Activated CD4-positive, alpha-beta T cell treated with anti-CD3 and anti-CD28 coated beads for 48 hours (primary cell): ENCODE measurements around the gene ACADVL.

Experiments used
- DNase-seq: peaks from one replicate; pipeline ENCODE4 v3.0.0-alpha.2; 2020

Gene ACADVL

GRCh38 chr17:7217113-7217987 lies 2.4 kb upstream of the ACADVL start:
- DNase-seq, result no peak

- DNase-seq, result no peak
Observed at GRCh38 chr17:7218166-7218565, 1.6 kb upstream of the ACADVL start.

DNA sequence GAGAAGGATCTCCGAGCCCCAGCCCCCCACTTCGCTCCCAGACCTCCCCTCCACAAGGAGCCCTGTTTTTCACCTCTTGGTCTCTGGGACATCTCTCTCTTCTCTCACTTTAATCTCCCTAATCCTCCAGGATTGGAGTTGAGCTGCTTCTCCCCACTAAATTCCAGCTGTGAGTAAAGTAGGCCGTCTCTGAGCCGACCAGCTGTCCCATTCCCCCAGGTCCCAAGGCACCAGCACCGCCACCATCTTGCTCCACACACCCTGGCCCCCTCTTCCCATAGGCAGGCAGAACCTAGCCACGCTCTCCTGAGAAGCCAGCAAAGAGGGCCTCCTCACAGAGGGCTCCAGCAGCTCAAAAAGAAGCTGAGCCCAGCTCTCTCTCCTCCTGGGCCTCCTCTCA lies 980 bp upstream of the ACADVL start:
- no peak for DNase-seq

GRCh38 chr17:7219229-7219811 lies 418 bp upstream of the ACADVL start:
- no peak for DNase-seq

DNA sequence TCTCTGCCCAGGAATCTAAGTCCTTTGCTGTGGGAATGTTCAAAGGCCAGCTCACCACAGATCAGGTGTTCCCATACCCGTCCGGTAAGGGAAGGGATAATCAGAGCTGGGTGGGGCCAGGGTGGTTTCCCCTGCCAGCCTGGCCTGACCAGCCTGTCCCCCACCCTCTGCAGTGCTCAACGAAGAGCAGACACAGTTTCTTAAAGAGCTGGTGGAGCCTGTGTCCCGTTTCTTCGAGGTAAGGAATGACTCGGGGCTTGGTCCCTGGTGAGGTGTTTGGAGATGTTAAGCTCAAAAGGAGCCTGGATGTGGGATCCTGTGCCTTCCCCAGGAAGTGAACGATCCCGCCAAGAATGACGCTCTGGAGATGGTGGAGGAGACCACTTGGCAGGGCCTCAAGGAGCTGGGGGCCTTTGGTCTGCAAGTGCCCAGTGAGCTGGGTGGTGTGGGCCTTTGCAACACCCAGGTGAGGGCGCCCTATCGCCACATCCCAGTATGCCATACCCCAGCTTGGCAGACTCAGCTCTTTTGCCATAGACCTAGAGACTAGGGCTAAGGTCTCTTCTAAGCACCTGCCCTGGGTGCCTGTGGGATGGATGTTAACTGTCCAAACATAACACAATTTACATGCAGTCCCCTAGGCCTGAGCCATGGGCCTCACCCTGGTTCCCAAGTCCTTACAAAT lies 997 bp downstream of the ACADVL start:
- DNase-seq, result peak; percentile 79

DNA sequence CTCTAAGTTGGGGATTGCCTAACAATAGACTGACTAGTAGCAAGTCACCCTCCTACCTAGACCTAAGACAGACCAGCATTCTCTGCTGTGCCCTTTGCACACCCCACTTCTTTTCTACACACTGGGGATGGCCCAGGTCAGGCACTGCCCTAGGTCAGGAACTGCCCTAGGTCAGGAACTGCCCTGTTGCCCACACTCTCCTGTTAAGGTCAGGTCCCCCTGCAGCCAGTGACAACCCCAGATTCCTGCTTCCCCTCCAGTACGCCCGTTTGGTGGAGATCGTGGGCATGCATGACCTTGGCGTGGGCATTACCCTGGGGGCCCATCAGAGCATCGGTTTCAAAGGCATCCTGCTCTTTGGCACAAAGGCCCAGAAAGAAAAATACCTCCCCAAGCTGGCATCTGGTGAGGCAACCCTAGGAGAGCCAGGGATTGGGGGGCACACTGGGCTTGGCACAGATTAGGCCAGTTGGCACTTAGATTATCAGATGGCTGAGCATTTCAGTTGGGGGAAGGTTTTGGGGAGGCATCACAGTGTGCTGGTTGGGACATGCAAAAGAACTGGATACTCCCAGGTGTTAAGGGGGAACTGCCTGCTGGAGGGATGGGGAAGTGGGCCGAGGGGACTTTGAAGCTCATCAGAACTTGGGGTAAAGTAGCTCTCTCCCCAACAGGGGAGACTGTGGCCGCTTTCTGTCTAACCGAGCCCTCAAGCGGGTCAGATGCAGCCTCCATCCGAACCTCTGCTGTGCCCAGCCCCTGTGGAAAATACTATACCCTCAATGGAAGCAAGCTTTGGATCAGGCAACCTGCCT lies 1.7 kb downstream of the ACADVL start:
- DNase-seq, result no peak

DNA sequence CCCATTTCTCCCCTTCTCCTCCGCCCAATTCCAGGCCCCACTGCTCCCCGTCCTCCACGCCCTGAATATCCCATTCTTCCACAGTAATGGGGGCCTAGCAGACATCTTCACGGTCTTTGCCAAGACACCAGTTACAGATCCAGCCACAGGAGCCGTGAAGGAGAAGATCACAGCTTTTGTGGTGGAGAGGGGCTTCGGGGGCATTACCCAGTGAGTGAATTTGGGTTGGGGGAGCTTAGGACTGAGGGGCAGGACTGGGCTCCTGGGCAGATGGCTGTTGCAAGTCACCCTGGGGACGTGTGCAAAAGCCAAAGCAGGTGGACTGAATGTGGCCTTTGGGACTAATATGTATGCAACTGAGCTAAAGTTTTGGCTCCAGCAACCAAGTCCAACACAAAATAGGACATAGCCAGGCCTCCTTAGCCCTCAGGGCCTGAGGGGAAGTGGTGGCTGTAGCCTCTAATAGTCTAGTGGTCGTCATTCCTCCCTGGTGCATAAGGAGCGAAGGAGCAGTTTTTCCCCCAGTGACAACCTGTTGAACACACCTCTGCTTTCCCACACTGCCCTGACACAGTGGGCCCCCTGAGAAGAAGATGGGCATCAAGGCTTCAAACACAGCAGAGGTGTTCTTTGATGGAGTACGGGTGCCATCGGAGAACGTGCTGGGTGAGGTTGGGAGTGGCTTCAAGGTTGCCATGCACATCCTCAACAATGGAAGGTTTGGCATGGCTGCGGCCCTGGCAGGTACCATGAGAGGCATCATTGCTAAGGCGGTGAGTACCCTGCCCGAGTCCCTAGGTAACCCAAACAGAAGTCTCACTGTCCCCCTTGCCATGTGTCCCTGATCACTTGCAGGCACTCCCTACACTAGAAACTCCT lies 2.6 kb downstream of the ACADVL start:
- DNase-seq, result no peak

DNA sequence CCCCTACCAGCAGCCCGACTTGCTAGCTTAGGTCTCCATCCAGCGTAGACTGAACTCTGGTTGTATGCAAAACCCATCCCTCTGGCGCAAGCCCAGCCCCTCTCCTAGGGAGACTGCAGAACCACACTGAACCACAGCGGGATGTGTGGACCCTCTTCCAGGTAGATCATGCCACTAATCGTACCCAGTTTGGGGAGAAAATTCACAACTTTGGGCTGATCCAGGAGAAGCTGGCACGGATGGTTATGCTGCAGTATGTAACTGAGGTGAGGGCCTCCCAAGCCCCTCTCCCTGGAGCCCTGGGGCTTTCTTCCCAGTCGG lies 3.2 kb downstream of the ACADVL start:
- no peak for DNase-seq

GRCh38 chr17:7223375-7223774 lies 3.6 kb downstream of the ACADVL start:
- no peak for DNase-seq

DNA sequence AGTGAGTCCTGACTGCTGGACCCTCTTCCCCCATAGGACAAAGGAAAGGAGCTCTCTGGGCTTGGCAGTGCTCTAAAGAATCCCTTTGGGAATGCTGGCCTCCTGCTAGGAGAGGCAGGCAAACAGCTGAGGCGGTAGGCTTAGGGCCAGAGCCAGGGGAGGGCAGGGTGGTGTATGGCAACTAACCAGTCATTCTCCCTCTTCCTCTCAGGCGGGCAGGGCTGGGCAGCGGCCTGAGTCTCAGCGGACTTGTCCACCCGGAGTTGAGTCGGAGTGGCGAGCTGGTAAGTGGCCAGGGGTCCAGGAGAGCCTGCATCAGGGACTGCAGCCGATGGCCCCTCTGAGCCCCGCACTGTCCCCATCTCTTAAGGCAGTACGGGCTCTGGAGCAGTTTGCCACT lies 4.4 kb downstream of the ACADVL start:
- no peak for DNase-seq

DNA sequence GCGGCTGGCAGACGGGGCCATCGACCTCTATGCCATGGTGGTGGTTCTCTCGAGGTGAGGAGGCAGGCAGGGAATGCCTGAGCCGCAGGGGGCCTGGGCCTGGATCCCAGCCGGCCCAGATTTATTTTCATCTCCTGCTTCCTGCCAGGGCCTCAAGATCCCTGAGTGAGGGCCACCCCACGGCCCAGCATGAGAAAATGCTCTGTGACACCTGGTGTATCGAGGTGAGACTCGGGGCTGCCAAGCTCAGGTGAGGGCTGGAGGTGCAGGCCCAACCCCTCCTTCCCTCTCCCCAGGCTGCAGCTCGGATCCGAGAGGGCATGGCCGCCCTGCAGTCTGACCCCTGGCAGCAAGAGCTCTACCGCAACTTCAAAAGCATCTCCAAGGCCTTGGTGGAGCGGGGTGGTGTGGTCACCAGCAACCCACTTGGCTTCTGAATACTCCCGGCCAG lies 4.9 kb downstream of the ACADVL start:
- DNase-seq, result no peak

DNA sequence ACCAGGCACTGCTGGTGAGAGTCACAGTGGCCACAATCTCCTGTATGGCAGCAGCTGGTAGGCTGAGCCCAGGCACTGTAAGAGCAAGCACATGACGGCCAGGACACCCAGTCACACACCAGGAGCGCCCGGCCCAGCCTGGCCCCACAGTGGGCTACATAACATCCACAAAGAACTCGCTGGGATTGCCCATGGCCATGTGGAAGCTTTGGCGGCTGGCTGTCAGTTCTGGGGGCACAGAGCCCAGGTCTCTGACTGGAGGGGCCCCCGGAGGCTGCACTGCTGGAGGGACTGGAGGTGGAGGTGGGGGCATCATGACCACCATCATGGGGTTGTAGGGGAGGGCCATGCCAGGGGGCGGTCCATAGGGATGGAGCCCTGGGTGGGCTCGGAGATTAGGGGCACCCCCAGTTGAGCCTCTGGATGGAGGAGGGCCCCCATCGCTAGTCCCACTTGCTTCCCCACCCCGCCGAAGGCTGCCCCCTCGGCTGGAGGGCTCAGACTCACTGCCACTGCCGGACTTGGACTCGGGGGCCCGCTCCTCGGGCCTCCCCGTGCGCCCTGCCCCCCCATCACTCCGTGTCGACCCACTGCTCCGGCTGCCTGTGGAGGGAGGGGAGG lies 6.1 kb downstream of the ACADVL start:
- no peak for DNase-seq

DNA sequence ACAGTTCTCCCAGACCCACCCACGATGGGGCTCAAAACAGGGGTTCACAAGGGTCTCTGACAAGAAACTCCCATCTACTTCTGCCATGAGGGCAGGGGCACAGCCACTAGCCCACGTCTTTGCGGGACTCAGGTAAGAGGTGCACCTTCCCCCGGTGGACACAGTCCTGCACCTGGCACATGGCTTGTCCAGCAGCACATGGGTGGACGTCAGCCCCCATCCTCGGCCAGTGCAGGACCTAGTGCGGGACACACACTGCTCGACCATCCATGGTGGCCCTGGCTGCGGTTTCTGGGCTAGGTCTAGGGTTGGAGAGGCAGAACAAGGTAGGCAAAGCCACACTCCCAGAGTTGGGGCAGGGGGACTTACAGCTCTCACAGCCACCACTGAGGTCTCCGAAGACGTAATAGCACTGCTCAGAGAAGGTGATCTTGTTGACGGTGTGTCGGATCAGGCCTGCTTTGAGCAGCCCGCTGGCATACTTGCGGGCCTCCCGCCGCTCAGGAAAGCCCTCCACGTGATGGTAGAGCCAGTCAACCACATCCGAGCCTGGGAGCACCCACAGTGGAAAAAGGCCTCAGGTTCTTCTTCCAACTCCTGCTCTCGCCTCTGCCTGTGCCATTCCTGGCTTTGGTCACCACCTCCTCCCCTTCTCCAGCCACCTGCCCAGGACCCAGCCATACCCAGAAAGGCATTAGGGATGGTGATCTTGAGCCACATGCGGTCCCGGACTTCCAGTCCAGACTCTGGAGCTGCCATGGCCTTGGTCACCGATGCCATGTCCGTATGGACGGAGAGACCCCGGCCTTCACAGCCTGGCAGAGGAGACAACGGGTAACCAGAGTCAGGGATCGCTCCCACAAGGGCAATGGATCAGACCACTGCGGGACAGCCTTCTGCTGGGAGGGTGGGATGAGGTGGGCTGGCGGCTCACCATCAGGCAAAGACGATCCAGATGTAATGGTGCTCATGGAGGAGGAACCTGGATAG lies 7.3 kb downstream of the ACADVL start:
- DNase-seq, result no peak

DNA sequence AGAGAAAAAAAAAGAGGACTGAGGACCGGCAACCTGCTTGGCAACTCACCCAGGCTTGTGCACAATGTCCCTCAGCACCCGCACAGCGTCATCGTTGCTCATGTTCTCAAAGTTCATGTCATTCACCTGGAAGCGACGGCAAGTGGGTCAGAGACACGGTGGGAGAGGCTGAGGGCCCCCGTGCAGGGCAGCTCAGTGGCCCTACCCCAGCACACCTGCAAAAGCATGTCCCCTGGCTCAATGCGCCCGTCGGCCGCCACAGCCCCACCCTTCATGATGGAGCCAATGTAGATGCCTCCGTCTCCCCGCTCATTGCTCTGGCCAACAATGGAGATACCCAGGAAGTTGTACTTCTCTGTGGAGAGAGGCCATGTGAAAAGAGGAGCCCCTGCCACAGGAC lies 9.2 kb downstream of the ACADVL start:
- DNase-seq, result no peak

DNA sequence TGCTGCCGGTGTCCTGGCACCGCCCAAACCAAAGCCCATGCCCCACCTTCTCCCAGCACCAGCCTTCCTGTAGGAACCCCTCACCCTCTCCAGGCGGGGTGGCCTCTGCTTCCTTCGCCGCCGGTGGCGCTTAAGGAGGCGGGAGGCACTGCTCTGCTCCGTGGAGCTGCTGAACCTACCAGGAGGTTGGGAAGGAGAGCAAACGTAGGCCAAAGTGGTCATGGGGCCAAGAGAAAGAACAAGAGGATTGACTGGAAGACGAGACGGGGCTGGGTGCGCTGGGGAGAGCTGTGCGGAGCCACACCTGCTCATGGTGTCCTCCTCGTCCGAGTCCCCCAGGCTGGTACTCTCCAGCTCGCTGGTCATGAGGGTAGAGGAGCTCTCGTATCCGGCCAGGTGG lies 9.8 kb downstream of the ACADVL start:
- no peak for DNase-seq

- DNase-seq, result no peak
Observed at GRCh38 chr17:7232114-7232513, 12.4 kb downstream of the ACADVL start.

- DNase-seq, result no peak
Observed at GRCh38 chr17:7233701-7234082, 14.0 kb downstream of the ACADVL start.

GRCh38 chr17:7234083-7234951 lies 14.6 kb downstream of the ACADVL start, which contains the start of gene DVL2:
DVL2 (minus strand) TSS chr17:7234517; CDS start chr17:7234262, 255 bp downstream.
- peak; percentile 96 for DNase-seq
